DOHH2 (cell line): ENCODE results near the gene FOXK1.

Experiments
- H3F3A ChIP-seq: fragments of 200-600 bp; sonication (generic), shearing (Covaris generic); 2 replicates; pipeline ENCODE4 v1.6.0; 2016; ENCODE audit warnings: antibody characterized with exemption, mild to moderate bottlenecking; ENCODE audit not compliant: control insufficient read depth, insufficient read depth
- H3K27ac ChIP-seq: fragments of 200-600 bp; sonication (generic); 2 replicates; pipeline ENCODE4 v1.5.1; 2014; ENCODE audit warnings: low read depth, mild to moderate bottlenecking, low read length, moderate library complexity
- H3K27me3 ChIP-seq: fragments of 200-600 bp; sonication (generic); 2 replicates; pipeline ENCODE4 v1.6.1; 2014; ENCODE audit warnings: mild to moderate bottlenecking, low read length, mixed read lengths; ENCODE audit not compliant: control insufficient read depth
- H3K36me3 ChIP-seq: fragments of 200-600 bp; sonication (generic); 2 replicates; pipeline ENCODE4 v1.6.1; 2014; ENCODE audit warnings: mild to moderate bottlenecking, low read length, moderate library complexity, mixed read lengths; ENCODE audit not compliant: control insufficient read depth
- H3K4me1 ChIP-seq: fragments of 200-600 bp; sonication (generic); 2 replicates; pipeline ENCODE4 v1.6.1; 2014; ENCODE audit warnings: mild to moderate bottlenecking, low read length, mixed read lengths; ENCODE audit not compliant: control insufficient read depth
- H3K4me2 ChIP-seq: fragments of 200-600 bp; sonication (generic); 2 replicates; pipeline ENCODE4 v1.6.0; 2014; ENCODE audit warnings: mild to moderate bottlenecking, low read length, moderate library complexity
- H3K4me3 ChIP-seq: fragments of 200-600 bp; sonication (generic); 2 replicates; pipeline ENCODE4 v1.5.1; 2014; ENCODE audit warnings: mild to moderate bottlenecking, low read length, mixed read lengths
- H3K79me2 ChIP-seq: fragments of 200-600 bp; sonication (generic); 2 replicates; pipeline ENCODE4 v1.6.1; 2014; ENCODE audit warnings: mild to moderate bottlenecking, low read length, mixed read lengths; ENCODE audit not compliant: control insufficient read depth
- H3K9me2 ChIP-seq: fragments of 200-600 bp; sonication (generic); replicated peaks from 2 replicates; pipeline ENCODE4 v1.6.1; 2014; ENCODE audit warnings: mild to moderate bottlenecking, low read length, mixed read lengths; ENCODE audit not compliant: control insufficient read depth
- H3K9me3 ChIP-seq: fragments of 200-600 bp; sonication (generic); 2 replicates; pipeline ENCODE4 v1.6.1; 2014; ENCODE audit warnings: antibody characterized with exemption, low read length, mixed read lengths; ENCODE audit not compliant: control insufficient read depth, insufficient read depth
- H4K20me1 ChIP-seq: fragments of 200-600 bp; sonication (generic); 2 replicates; pipeline ENCODE4 v1.6.0; 2014; ENCODE audit warnings: low read depth, mild to moderate bottlenecking, antibody characterized with exemption, low read length, moderate library complexity; ENCODE audit not compliant: control insufficient read depth, insufficient read depth
- CTCF ChIP-seq: fragments of 200-600 bp; sonication (generic); IDR thresholded peaks from one replicate; pipeline ENCODE4 v1.5.1; 2014; ENCODE audit warnings: antibody characterized with exemption, mild to moderate bottlenecking, low read depth, low read length; ENCODE audit not compliant: poor library complexity, severe bottlenecking
- EZH2phosphoT487 ChIP-seq: fragments of 200-600 bp; sonication (generic); IDR thresholded peaks from 2 replicates; pipeline ENCODE4 v1.6.1; 2017; ENCODE audit warnings: borderline replicate concordance, mild to moderate bottlenecking, antibody characterized with exemption, low read length, moderate library complexity, mixed read lengths

The FOXK1 gene

GRCh38 chr7:4755045-4755444 is 73.0 kb downstream of the FOXK1 start:
- Histone ChIP-seq H3K27ac (no peak overlapping the region), H3K79me2 (peaks cover 22% of the 10 kb centered on the region), H3K9me2 (no peaks in the 10 kb centered on the region), H3K4me1 (peaks cover 8% of the 10 kb centered on the region; the same call in 1 of the 2 replicates), H3K4me2 (no peak overlapping the region), H3K27me3 (no peaks in the 10 kb centered on the region), H3K36me3 (peaks cover 67% of the 10 kb centered on the region), H3K9me3 (no peaks in the 10 kb centered on the region), H3F3A (no peaks in the 10 kb centered on the region), H3K4me3 (no peak overlapping the region), H4K20me1 (0 out of 2 replicates have a peak, but pooled peaks cover 8% of the 10 kb centered on the region)
- TF ChIP-seq EZH2phosphoT487 (no peak), CTCF (no peak)

GRCh38 chr7:4758111-4758510 is 76.0 kb downstream of the FOXK1 start:
- no peak for TF ChIP-seq CTCF
- no peak for TF ChIP-seq EZH2phosphoT487
- H3K27ac ChIP-seq = no peak overlapping the region
- peaks cover 10% of the 10 kb centered on the region for H3K79me2 ChIP-seq
- H3K9me2 ChIP-seq = no peaks in the 10 kb centered on the region
- no peaks in the 10 kb centered on the region for H3K9me3 ChIP-seq
- H3K4me1 ChIP-seq = peaks cover 3% of the 10 kb centered on the region; the same call in 1 of the 2 replicates
- H3K36me3 ChIP-seq = peaks cover 84% of the 10 kb centered on the region
- no peak overlapping the region for H3K4me3 ChIP-seq
- 0 out of 2 replicates have a peak, but pooled peaks cover 12% of the 10 kb centered on the region for H4K20me1 ChIP-seq
- no peaks in the 10 kb centered on the region for H3F3A ChIP-seq
- no peak overlapping the region for H3K4me2 ChIP-seq
- no peaks in the 10 kb centered on the region for H3K27me3 ChIP-seq

GRCh38 chr7:4758791-4759190 is 76.7 kb downstream of the FOXK1 start:
- no peak overlapping the region for H3K27ac ChIP-seq
- no peaks in the 10 kb centered on the region for H3F3A ChIP-seq
- no peaks in the 10 kb centered on the region for H3K9me2 ChIP-seq
- no peaks in the 10 kb centered on the region for H3K27me3 ChIP-seq
- H3K36me3 ChIP-seq = peaks cover 91% of the 10 kb centered on the region
- H3K4me1 ChIP-seq = no peaks in the 10 kb centered on the region
- no peak for TF ChIP-seq EZH2phosphoT487
- TF ChIP-seq CTCF = no peak
- peaks cover 4% of the 10 kb centered on the region; the same call in 1 of the 2 replicates for H3K79me2 ChIP-seq
- no peak overlapping the region for H3K4me2 ChIP-seq
- H3K9me3 ChIP-seq = no peaks in the 10 kb centered on the region
- 0 out of 2 replicates have a peak, but pooled peaks cover 12% of the 10 kb centered on the region for H4K20me1 ChIP-seq
- no peak overlapping the region for H3K4me3 ChIP-seq
